GM10847 (cell line): ENCODE data around the gene CRAMP1.

Source experiments
- POLR2A ChIP-seq: IDR thresholded peaks from 2 replicates; pipeline ENCODE4 v1.6.1; 2011; ENCODE audit not compliant: insufficient read length; ENCODE audit errors: extremely low read depth

The CRAMP1 gene

DNA sequence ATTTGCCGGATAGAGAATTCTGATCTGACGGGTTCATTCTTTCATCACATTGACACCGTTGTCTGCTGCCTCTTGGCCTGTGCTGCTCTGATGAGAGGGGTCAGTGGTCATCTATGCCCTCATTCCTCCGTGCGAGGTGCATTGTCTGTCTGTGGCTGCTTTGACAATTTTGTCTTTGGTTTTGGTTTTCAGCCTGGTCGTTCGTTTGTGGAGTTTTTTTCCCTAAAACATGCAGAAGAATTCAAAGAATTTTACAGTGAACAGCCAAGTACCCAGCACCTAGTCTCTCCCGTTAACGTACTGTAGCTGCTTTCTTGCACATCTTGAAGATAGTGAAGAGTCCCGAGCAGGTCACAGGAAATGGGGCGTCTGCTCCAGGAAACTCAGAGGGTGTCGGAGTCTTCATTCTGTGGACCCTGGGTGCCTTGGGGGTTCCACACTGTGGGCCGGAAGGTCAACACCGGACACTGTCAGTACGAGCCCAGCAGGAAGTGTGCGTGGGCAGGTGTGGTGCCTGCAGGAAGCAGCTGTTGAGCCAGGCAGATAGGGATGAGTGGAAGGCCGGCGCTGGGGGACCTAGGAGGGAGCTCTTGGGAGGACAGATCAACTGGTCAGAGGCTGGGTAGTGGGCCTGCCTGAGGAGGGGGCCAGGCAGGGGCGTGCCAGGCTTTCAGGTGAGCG is 28.2 kb downstream of the CRAMP1 start:
- no peak for TF ChIP-seq POLR2A

DNA sequence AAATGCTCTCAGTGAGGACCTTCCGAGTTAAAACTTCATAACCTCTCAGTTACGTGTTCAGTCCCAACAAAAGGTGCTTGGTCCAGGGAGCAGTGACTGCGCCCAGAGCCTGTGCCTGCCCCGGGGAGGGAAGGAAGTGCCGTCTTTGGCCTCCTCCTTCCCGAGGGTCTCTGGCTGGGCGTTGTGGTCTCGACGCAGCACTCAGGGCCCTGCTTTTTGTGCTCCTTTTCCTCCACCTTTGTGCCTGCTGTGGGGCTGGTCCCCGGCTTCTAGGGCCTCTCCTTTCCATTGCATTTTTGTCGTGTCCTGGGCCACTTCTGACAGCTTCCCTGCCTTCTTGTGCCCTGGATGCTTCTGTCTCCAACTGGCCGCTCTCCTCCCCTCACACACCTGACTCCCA is 29.1 kb downstream of the CRAMP1 start:
- no peak for TF ChIP-seq POLR2A

DNA sequence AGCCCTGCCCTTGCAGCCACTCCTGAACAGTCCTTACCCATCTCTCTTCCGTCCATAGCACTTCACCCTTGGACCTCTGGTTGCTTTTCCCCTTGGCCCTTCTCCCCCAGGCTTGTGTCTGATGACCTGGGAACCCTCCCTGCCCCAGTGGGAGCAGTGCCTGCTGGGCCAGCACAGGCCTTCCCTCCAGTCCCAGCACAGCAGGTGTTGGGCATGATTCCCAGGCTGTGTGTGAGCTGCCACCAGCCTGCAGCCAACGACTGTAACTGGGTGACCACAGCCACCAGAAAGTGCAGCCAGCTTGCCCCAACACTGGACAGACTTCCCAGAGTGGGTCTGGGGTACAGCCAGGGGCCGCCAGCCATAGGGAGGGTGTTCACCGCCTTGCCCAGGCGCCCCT is 30.0 kb downstream of the CRAMP1 start:
- no peak for TF ChIP-seq POLR2A

DNA sequence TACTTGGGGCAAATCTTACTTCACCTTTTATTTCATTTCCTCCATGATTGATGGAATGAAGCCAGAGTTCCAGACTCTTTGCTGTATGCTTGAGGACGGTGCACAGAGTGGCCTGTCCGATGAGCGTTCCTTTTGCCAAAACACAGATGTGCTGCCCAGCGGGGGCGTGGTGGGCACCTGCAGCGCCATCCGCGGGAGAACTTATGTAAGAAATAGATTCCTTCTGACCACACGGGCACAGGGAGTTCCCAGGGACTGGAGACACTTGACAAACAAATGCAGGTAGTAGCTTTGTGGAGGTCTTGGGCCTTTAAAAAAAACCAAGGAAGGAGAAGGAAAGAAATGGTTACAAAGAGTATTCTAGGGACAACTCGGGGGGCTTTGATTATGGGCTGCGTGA is 30.6 kb downstream of the CRAMP1 start:
- no peak for TF ChIP-seq POLR2A

DNA sequence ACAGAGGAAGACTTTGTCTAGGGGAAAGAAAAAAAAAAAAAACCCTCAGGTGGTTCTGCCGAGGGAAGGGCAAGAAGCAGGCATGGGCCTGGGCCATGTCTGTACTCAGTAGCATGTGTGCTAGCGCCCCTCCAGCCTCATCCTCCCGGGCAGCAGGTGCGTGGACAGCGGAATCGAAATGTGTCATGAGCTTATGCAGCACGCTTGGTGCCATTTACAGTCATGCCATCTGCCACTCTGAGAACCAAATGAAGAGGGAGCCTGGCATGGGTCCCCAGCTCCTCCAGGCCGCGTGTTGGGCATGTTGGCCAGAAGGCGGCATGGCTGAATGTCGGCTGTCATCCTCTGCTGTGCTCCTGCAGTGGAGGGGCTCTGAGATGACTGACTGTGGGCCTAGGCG is 31.4 kb downstream of the CRAMP1 start:
- TF ChIP-seq POLR2A = no peak

DNA sequence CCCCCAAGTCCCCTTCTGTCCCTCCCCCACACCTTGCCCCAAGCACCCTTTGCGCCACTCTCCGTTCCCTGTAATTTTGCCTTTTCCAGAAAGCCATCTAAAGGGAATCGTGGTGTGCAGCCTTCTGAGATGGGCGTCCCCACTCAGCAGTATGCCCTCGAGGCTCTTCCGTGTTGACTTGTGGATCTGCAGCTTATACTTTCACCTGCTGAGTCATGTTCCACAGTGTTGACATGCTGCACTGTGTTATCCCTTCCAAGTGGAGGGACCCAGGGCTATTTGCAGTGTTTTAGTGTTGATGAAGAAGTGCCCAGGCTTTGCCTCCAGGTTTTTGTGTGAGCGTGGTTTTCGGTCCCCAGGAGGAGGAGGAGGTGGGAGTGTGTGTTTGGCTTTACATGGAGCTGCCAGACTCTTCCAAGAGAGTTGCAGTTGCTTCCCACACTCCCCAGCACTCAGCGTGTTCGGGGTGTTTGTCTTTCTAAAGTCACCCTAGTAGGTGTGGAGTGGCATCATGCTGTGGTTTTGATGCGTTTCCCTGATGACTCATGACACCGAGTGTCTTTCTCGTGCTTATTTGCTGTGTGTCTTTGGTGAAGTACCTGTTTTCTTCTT is 33.9 kb downstream of the CRAMP1 start:
- TF ChIP-seq POLR2A = no peak

DNA sequence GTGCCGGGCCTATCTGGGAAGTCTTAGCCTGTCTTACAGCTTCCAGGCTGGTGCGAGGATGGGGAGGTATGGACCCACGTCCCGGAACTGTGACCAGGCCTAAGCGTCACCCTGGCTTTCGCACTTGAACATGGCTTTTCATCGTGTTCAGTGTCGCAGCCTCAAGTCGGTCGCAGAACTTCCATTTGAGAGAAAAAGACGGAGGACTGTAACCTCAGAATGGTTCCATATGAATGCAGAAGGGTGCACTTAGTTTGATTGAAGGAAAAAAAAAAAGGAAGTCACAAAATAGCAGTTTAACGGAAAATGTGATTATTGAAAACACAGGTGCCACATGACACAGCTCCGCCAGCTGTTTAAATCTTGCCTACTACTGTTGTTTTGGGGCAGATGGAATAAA is 35.7 kb downstream of the CRAMP1 start:
- TF ChIP-seq POLR2A = no peak

DNA sequence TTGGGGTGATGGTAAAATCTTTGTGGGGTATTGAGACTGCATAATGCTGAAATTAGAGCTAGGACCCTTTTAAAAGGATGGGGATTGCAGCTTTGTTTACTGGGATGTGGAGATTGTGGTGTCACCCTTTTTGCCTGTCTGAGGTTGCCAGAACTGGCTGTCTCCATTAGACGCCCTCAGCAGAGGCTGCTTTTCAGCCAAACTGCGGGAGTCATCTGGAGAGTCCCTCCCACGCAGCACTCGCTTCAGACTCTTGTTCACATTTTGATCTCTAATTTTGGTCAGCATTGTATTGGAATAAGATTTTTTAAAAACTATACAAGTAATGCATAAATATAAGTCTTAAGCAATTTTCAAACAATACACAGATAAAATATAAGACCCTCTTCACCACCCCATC is 38.0 kb downstream of the CRAMP1 start:
- TF ChIP-seq POLR2A = no peak

DNA sequence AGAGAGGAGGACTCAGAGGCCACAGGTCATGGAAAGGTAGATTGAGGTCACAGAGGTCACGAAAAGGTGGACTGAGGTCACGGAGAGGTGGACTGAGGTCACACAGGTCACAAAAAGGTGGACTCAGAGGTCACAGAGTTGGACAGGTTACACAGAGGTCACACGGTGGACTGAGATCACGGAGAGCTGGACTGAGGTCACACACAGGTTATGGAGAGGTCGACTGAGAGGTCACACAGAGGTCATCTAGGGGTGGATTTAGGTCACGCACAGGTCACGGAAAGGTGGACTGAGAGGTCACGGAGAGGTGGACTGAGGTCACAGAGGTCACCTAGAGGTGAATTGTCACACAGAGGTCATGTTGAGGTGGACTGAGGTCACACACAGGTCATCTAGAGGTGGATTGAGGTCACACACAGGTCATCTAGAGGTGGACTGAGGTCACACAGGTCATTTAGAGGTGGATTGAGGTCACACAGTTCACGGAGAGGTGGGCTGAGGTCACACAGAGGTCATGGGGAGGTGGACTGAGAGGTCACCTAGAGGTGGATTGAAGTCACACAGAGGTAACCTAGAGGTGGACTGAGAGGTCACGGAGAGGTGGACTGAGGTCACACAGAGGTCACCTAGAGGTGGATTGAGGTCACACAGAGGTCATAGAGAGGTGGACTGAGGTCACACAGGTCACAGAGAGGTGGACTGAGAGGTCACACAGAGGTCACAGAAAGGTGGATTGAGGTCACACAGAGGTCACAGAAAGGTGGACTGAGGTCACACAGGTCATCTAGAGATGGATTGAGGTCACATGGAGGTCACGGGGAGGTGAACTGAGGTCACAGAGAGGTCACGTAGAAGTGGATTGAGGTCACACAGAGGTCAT is 39.2 kb downstream of the CRAMP1 start:
- TF ChIP-seq POLR2A = no peak

DNA sequence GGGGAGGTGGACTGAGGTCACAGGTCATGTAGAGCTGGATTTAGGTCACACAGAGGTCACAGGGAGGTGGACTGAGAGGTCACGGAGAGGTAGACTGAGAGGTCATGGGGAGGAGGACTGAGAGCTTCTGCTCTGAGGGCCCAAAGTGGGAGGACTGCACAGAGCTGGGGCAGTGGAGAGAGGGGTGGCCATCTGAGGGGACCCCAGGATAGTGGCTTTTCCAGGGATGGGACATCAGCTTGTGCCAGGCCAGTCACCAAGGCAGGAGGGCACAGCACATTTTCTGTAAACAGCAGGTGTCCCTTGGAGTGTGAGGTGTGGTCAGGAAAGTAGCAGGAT is 39.8 kb downstream of the CRAMP1 start:
- no peak for TF ChIP-seq POLR2A

DNA sequence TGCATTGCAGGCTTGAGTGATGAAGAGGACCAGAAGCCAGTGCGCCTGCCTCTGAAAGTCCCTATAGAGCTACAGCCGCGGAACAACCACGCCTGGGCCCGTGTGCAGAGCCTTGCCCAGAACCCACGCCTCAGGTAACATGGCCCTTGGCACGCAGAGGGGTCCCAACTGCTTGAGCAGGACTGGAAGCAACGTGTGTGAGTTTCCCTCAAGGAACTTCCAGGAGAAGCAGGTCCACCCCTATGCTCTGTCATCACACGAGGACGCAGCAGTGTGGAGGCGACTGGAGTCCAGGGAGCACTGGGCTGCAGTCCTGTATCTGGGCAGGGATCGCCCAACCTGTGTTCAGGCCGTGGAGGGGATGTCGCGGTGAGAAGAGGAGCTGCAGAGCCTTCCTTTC is 40.9 kb downstream of the CRAMP1 start:
- no peak for TF ChIP-seq POLR2A

DNA sequence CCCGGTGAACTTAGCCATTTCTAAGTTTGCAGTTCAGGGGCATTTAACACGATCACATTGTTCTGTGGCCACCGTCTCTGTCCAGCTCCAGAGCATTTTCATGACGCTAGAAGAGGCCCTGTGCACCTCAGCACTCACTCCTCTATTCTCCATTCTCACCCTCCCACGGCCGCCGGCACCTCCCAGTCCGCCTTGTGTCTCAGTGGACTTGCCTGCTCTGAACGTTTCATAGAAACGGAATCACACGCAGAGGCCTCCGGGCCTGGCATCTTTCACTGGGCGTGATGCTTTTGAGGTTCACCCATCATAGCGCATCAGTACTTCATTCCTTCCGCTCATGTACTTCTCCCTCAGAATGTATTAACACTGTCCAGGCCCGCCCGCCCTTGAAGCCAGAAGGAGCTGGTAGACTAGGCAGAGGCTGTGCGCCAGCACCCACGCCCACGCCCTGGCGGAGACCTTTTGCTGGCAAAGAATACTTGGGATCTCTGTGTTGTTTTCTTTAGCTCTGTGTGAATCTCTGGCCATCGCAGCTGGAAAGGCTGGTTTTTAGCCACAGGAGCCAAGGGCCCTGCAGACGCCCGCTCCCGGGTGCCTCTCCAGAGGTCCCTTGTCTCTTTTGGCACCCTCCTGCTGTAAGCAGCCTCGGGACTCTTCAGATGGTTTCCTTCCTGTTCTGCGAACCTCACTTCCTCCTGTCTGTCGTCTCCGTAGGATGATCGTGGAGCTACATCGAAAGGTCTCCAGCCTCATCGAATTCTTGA is 42.5 kb downstream of the CRAMP1 start:
- TF ChIP-seq POLR2A = no peak

DNA sequence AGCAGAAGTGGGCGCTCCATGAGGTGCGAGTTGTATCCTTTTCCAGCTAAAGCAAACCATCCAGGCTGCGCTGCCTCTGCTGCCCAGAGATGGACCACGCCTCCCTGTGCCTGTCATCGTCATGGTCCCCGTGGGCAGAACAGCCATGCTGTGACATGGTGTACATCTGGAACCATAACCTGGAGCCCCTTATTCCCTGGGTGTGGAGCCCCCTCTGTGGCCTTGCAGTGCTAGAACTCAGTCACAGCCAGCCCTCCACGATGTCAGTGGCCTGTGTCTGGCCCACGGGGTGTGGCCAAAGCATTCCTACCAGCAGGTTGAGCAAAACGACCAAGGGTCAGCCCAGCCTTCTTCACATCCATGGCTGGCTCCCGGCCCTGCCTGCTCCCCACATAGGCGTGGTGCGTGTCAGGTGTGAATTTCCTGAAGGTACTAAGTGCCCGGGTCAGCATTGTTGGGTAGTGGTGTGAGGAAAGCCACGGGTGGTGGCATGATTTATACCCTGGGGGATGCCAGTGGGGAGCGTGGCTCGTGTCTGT is 43.2 kb downstream of the CRAMP1 start:
- TF ChIP-seq POLR2A = no peak

DNA sequence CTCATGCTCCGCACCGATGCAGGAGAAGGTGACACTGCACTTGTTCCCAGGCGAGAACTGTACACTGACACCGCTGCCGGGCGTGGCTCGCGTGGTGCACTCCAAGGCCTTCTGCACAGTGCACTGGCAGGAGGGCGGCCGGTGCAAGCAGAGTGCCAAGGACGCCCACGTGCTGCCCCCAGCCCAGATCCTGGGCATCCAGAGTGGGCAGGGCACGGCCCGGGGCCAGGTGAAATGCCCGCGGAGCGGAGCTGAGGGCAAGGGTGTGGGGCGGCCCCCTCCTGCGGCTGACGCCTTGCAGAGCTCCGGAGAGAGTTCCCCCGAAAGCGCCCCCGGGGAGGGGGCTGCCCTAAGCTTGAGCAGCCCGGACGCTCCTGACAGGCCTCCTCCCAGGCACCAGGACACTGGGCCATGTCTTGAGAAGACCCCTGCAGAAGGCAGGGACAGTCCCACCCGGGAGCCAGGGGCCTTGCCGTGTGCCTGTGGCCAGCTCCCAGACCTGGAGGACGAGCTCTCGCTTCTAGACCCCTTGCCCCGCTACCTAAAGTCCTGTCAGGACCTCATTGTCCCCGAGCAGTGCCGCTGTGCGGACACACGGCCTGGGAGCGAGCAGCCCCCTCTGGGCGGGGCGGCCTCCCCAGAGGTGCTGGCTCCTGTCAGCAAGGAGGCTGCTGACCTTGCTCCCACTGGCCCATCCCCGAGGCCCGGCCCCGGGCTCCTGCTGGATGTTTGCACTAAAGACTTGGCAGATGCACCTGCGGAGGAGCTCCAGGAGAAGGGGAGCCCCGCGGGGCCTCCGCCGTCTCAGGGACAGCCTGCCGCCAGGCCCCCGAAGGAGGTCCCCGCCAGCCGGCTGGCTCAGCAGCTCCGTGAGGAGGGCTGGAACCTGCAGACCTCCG is 44.0 kb downstream of the CRAMP1 start:
- no peak for TF ChIP-seq POLR2A

DNA sequence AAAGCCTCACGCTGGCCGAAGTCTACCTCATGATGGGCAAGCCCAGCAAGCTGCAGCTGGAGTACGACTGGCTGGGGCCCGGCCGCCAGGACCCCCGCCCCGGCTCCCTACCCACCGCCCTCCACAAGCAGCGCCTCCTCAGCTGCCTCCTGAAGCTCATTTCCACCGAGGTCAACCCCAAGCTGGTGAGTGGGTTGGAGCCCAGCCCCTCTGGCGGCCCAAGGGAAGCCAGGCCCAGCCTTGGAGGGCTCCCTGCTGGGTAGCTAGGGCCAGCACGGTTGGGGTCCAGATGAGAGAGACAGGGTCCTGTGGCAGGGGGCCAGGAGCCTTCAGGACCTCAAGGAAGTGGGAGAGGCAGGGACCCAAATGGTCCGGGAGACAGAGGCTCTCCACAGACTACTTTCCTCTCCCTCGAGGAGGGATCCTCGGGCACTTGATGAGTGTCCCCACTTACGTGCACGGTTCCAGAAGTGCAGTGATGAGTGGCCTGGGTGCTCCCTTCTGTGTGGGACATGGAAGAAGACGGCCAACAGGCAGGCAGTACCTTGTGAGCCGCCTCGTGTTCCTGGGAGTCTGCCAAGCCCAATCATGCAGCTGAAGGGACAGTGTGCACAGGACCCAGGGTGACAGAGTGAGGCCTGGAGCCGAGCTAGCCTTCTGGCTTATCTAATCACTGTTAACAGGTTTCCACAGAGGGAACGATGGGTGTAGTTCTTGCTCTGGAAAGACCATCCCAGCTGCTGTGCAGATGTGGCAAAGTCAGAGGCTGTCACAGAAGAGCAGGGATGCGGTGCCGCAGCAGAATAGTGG is 44.9 kb downstream of the CRAMP1 start:
- no peak for TF ChIP-seq POLR2A
